Uterus (tissue), 4 donors: ENCODE results near the gene ZNF483. TPM values are rescaled to one million over a fixed set of nuclear protein-coding genes. Genes with fewer than 3 reads are reported as not detected.
"Not testable (repeated sequence)": the region's sequence is repeated elsewhere in the genome, so short reads cannot be mapped to it uniquely, and the experiment has no call there.

ENCODE experiments used
- DNase-seq, 2 donors: peaks; one replicate each; pipeline ENCODE4 v3.0.0-alpha.2; 2019 to 2020
- H3K27ac ChIP-seq, 2 donors: fragments of 200-600 bp; sonication (generic); 1 replicate in 1 of 2; 2 replicates in 1 of 2; pipeline ENCODE4 v1.5.1; 2016 to 2018
- H3K27me3 ChIP-seq, 2 donors: fragments of 200-600 bp; sonication (generic); one replicate each; pipeline ENCODE4 v1.5.1; 2018 to 2019; ENCODE audit warnings: control low read depth in 1 of 2
- H3K36me3 ChIP-seq, 2 donors: fragments of 200-600 bp; sonication (generic); one replicate each; pipeline ENCODE4 v1.5.1; 2019; ENCODE audit warnings: control low read depth in 1 of 2
- H3K4me1 ChIP-seq, 2 donors: fragments of 200-600 bp; sonication (generic); one replicate each; pipeline ENCODE4 v1.5.1; 2018 to 2019; ENCODE audit warnings: control low read depth in 1 of 2
- H3K4me3 ChIP-seq, 2 donors: fragments of 200-600 bp; sonication (generic); 1 replicate in 1 of 2; 2 replicates in 1 of 2; pipeline ENCODE4 v1.5.1; 2018 to 2019; ENCODE audit warnings: mild to moderate bottlenecking in 1 of 2
- H3K9me3 ChIP-seq, 2 donors: fragments of 200-600 bp; sonication (generic); one replicate each; pipeline ENCODE4 v1.5.1; 2019; ENCODE audit warnings: control low read depth in 1 of 2
- POLR2A ChIP-seq, 2 donors: fragments of 450-650 bp; IDR thresholded peaks; one replicate each; pipeline ENCODE4 v1.6.1; 2016; ENCODE audit warnings: antibody characterized with exemption in 2 of 2, mild to moderate bottlenecking in 1 of 2, moderate library complexity in 1 of 2
- intact Hi-C: fragments of 100-400 bp; cut with DNase I; formaldehyde crosslinking; loops from one replicate; pipeline ENCODE4 v1.15.1; 2023; ENCODE audit warnings: low total_unique reads
- total RNA-seq, 4 donors: library from RNA; depleted of rRNA in 3 of 4; stranded (reverse); fragments of >200 nt in 3 of 4; gene quantifications; one replicate each; pipeline versions ENCODE4 v1.1.0 to v1.2.4, GENCODE V29; 2014 to 2023
- TF ChIP-seq, protein P1 (sequence below), 4 experiments: fragments of 200-600 bp in 2 of 4; fragments of 450-650 bp in 2 of 4; sonication (generic) in 2 of 4; IDR thresholded peaks; one replicate each; pipeline ENCODE4 v1.5.1; 2016 to 2019; ENCODE audit warnings: antibody characterized with exemption in 4 of 4, mild to moderate bottlenecking in 2 of 4, moderate library complexity in 1 of 4
- donor health status: DM: yes; HTN: yes; CAD: no.

The ZNF483 gene
- total RNA-seq, 4 donors from 2014 or later = 11.0 to 60.2 (median 31.7) TPM

DNA sequence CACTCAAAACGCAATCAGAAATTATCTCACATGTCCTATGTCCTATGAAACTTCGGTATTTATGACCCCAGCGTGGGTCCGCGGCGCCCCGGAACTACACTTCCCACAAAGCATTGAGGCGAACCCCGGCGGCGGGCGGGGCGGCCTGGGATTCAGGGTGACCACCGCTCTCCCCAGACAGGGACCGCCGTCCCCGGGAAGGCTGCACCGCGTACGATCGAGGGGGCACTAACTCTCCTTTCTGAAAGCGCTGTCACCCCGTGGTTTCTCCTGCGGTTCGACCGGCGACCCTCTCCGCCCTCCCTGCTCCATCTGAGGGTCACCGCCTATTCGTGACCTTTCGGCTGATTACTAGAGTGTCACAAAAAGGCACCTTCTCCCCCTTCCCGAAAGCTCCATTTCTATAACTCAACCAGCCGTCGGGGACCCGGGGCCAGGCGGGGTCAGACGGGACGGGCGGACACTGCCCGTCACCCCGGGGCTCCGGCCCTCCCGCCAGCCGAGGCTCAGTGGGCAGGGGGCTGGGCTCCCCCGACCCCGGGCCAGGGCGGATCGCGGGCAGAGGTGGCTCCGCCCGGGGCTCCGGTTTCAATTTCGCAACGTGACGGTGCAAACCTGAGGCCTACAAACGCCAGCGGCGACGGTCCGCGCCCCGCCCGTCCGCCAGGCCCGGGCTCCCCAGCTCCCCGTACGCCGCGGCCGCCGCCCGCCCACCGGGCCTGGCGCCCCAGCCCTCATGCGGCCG, 42.1 kb upstream of the ZNF483 start:
- Histone ChIP-seq H3K27me3 (no peaks in the 10 kb centered on the region), H3K4me3 (peak overlapping the region; percentile 68 to 96), H3K9me3 (no peaks in the 10 kb centered on the region), H3K36me3 (no peaks in the 10 kb centered on the region), H3K27ac (peak overlapping the region; percentile 98), H3K4me1 (no peaks in the 10 kb centered on the region)
- intact Hi-C loops = no loop called here
- peak; percentile 67 to 70 for DNase-seq
- TF ChIP-seq, protein P1, sequence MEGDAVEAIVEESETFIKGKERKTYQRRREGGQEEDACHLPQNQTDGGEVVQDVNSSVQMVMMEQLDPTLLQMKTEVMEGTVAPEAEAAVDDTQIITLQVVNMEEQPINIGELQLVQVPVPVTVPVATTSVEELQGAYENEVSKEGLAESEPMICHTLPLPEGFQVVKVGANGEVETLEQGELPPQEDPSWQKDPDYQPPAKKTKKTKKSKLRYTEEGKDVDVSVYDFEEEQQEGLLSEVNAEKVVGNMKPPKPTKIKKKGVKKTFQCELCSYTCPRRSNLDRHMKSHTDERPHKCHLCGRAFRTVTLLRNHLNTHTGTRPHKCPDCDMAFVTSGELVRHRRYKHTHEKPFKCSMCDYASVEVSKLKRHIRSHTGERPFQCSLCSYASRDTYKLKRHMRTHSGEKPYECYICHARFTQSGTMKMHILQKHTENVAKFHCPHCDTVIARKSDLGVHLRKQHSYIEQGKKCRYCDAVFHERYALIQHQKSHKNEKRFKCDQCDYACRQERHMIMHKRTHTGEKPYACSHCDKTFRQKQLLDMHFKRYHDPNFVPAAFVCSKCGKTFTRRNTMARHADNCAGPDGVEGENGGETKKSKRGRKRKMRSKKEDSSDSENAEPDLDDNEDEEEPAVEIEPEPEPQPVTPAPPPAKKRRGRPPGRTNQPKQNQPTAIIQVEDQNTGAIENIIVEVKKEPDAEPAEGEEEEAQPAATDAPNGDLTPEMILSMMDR (IDR thresholded peaks at IDR 0.05) = no peak
- TF ChIP-seq POLR2A (IDR thresholded peaks at IDR 0.05) = peak in 1 of 2 donors; percentile 75

DNA sequence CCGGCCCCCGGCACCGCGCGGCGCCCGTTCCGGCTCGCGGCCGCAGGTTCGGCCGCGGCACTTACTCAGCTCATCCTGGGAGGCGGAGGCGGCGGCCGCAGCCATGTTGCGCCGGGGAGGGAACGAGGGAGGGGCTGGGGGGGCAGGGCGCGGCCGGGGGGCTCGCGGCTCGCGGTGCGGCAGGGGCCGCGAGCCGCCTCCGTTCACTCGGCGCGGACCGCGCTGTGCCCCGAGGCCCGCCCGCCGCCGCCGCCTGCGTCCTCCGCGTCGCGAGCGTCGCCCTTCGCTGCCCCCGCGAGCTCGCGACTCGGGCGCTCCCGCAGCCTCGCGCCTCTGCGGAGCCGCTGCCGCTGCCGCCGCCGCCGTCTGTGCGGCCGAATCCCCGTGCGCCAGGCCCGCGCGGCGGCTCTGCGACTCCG, 41.5 kb upstream of the ZNF483 start:
- TF ChIP-seq POLR2A (IDR thresholded peaks at IDR 0.05) = peak in 1 of 2 donors; percentile 28
- TF ChIP-seq, protein P1 (IDR thresholded peaks at IDR 0.05) = no peak

DNA sequence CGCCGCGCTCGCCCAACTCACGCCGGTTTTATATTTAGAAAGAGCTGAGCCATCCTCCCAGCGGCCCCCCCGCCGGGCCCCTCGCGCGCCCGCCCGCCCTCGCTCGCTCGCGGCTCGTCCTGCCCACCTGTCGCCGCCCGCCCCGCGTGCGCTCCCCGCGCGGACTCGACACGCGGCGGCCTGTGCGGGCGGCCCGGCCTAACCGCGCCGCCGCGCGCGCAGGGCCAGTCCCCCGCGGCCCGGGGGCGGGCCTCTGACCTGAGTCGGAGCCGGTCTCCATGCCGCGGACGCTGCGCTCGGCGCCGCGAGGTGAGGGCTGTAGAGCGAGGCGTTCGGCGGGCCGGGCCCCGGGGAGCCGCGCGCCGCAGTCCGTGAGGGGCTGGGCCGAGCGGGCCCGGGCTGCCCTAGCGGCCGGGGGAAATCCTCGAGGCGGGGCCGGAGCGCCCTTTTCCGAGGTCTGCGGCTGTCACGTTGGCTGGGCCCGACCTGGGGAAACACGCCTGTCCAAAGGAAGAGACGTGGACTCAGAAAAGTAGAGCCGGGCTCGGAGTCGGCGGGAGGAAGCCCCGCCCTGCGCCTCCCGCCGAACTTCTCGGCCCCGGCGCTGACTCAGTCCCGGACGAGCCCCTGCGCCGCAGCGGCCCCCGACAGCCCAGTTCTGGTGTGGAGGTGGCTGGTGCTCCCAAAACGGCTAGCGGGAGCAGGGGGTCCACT, 41.0 kb upstream of the ZNF483 start, which contains the start of gene ECPAS:
Gene ECPAS (minus strand): TSS at position 526 of the 714 bp plus-strand sequence. CDS start 11,465 bp downstream, outside the sequence.
- peak within 1 kb of the TSS; percentile 98 for H3K27ac ChIP-seq
- no peaks in the 10 kb centered on the region for H3K36me3 ChIP-seq
- no peaks in the 10 kb centered on the region for H3K9me3 ChIP-seq
- peak in 1 of 2 donors; percentile 35 for TF ChIP-seq POLR2A (IDR thresholded peaks at IDR 0.05)
- TF ChIP-seq, protein P1 (IDR thresholded peaks at IDR 0.05) = peak in 1 of 4 experiments; percentile 43
- intact Hi-C loops = no loop called here
- H3K4me1 ChIP-seq = no peaks in the 10 kb centered on the region
- H3K4me3 ChIP-seq = peak within 1 kb of the TSS; percentile 68 to 96
- peak; percentile 70 to 77 for DNase-seq
- H3K27me3 ChIP-seq = no peaks in the 10 kb centered on the region

More for the DNA sequence above, 41.5 kb upstream of the ZNF483 start:
- no peaks in the 10 kb centered on the region for H3K4me1 ChIP-seq
- H3K27ac ChIP-seq = peak overlapping the region; percentile 98
- H3K4me3 ChIP-seq = peak overlapping the region; percentile 68 to 96
- H3K27me3 ChIP-seq = no peaks in the 10 kb centered on the region
- H3K9me3 ChIP-seq = no peaks in the 10 kb centered on the region
- peak in 1 of 2 donors; percentile 31 for DNase-seq
- intact Hi-C loops = no loop called here
- no peaks in the 10 kb centered on the region for H3K36me3 ChIP-seq

DNA sequence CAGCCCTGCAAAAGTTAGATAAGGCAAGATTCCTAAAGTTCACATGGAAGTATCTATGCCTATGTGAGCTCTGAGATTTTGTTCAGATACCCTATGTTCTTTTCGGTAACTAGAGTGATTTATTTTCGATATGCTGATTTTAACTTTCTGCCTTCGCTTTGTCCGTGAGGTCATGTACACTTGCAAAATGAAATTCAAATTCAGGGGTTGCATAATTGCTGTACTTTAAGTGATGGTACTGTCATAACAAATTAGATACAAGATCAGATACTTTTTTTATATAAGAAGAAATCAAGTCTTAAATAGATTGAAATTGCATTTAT, 40.4 kb upstream of the ZNF483 start:
- Histone ChIP-seq H3K4me1 (no peaks in the 10 kb centered on the region), H3K4me3 (peak overlapping the region; percentile 68 to 96), H3K27me3 (no peaks in the 10 kb centered on the region), H3K9me3 (no peaks in the 10 kb centered on the region), H3K27ac (peak overlapping the region; percentile 98), H3K36me3 (no peaks in the 10 kb centered on the region)
- TF ChIP-seq, protein P1 (IDR thresholded peaks at IDR 0.05) = no peak
- TF ChIP-seq POLR2A (IDR thresholded peaks at IDR 0.05) = no peak
- DNase-seq = no peak
- intact Hi-C loops = no loop called here

DNA sequence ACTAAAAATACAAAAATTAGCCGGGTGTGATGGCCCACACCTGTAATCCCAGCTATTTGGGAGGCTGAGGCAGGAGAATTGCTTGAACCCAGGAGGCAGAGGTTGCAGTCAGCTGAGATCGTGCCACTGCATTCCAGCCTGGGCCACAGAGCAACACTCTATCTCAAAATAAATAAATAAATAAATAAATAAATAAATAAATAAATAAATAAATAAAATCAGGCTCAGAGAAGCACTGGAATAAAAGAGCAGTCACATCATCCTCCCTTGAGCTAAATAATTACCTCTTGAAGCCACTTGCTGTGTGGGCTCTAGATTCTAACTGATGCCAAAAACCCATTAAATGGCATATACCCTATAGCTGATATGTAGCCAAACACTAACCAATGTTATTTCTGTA, 27.8 kb upstream of the ZNF483 start:
- H3K36me3 ChIP-seq, H3K27ac ChIP-seq, H3K4me1 ChIP-seq, H3K4me3 ChIP-seq, DNase-seq, H3K27me3 ChIP-seq, H3K9me3 ChIP-seq, intact Hi-C loops: not testable (repeated sequence)
